ENCODE data around the gene AMZ1.

AMZ1 gene

GRCh38 chr7:2644562-2645273 lies 43.3 kb upstream of the AMZ1 start:
- Histone ChIP-seq H3K4me3 (ENCODE audit: low read length) (no peak overlapping the region), H3K36me3 (ENCODE audit: control insufficient read depth, insufficient read depth, low read length, severe bottlenecking) (peaks cover 16% of the 10 kb centered on the region)
- DNase-seq (ENCODE audit: low read depth), result no peak

DNA sequence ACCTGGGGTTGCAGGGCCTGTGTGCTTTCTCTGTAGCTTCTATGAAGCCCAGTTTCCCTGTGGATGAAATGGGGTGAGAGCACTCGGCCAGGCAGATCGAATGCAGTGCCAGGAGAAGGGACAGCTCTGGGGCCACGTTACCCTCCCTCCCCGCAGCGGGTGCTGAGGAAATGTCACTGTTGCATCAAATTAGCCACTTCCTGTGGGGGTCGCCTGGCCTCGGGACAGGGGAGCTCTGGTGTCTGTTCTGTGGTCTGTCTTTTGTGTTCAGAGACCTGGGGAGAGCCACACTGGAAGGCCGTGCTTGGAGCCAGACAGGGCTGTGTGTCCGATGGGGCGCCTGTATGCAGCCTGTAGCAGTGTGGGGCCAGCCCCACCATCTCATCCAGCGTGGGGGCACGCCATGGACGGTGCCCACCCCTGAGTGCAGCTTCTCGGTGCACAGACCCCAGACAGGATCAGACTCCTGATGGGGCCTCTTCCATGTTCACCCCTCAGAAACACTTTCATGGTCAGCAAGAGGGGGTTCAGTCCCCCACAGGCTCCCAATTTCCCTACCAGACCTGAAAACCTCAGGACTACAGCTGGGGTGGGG lies 42.6 kb upstream of the AMZ1 start:
- Histone ChIP-seq H3K4me3 (ENCODE audit: low read length) (no peak overlapping the region), H3K27me3 (replicated peaks; ENCODE audit: control insufficient read depth, insufficient read depth, low read length) (no peaks in the 10 kb centered on the region), H3K9me3 (ENCODE audit: control insufficient read depth, low read length) (no peaks in the 10 kb centered on the region), H3K4me1 (ENCODE audit: control insufficient read depth, insufficient read depth, low read length) (peaks cover 19% of the 10 kb centered on the region), H3K36me3 (ENCODE audit: control insufficient read depth, insufficient read depth, low read length, severe bottlenecking) (peaks cover 20% of the 10 kb centered on the region), H3K9ac (ENCODE audit: low read length) (no peak overlapping the region)
- DNase-seq (ENCODE audit: low read depth), result no peak

More at GRCh38 chr7:2644562-2645273, 43.3 kb upstream of the AMZ1 start:
- no peaks in the 10 kb centered on the region for H3K27me3 ChIP-seq (replicated peaks; ENCODE audit: control insufficient read depth, insufficient read depth, low read length)
- H3K9ac ChIP-seq (ENCODE audit: low read length), result no peak overlapping the region
- no peaks in the 10 kb centered on the region for H3K9me3 ChIP-seq (ENCODE audit: control insufficient read depth, low read length)
- H3K4me1 ChIP-seq (ENCODE audit: control insufficient read depth, insufficient read depth, low read length), result peaks cover 19% of the 10 kb centered on the region

DNA sequence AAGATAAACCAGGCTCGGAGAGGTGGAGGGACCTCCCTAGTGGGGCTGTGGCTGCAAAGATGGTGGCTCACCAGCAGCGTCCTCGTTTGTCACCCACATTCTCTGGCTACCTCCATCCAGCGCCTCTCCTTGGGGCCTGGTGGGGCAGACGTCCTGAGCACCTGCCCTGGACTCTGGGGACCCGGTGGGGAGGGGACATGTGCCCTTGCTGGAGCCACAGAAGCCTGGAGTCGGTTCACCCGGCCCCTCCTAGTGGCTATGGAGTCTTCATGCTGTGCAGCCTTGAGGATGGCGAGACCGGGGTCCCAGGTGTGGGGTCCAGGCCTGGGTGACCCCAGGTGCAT lies 41.7 kb upstream of the AMZ1 start:
- Histone ChIP-seq H3K4me3 (ENCODE audit: low read length) (no peak overlapping the region), H3K27me3 (replicated peaks; ENCODE audit: control insufficient read depth, insufficient read depth, low read length) (no peaks in the 10 kb centered on the region), H3K36me3 (ENCODE audit: control insufficient read depth, insufficient read depth, low read length, severe bottlenecking) (peaks cover 20% of the 10 kb centered on the region), H3K9ac (ENCODE audit: low read length) (no peak overlapping the region), H3K9me3 (ENCODE audit: control insufficient read depth, low read length) (no peaks in the 10 kb centered on the region), H3K4me1 (ENCODE audit: control insufficient read depth, insufficient read depth, low read length) (peaks cover 10% of the 10 kb centered on the region)
- DNase-seq (ENCODE audit: low read depth), result no peak

- Histone ChIP-seq H3K9me3 (ENCODE audit: control insufficient read depth, low read length) (no peaks in the 10 kb centered on the region), H3K9ac (ENCODE audit: low read length) (no peak overlapping the region), H3K4me1 (ENCODE audit: control insufficient read depth, insufficient read depth, low read length) (peaks cover 4% of the 10 kb centered on the region), H3K4me3 (ENCODE audit: low read length) (no peak overlapping the region), H3K36me3 (ENCODE audit: control insufficient read depth, insufficient read depth, low read length, severe bottlenecking) (peaks cover 24% of the 10 kb centered on the region), H3K27me3 (replicated peaks; ENCODE audit: control insufficient read depth, insufficient read depth, low read length) (no peaks in the 10 kb centered on the region)
- DNase-seq (ENCODE audit: low read depth), result no peak
Measured at GRCh38 chr7:2646680-2647571, 41.1 kb upstream of the AMZ1 start.

DNA sequence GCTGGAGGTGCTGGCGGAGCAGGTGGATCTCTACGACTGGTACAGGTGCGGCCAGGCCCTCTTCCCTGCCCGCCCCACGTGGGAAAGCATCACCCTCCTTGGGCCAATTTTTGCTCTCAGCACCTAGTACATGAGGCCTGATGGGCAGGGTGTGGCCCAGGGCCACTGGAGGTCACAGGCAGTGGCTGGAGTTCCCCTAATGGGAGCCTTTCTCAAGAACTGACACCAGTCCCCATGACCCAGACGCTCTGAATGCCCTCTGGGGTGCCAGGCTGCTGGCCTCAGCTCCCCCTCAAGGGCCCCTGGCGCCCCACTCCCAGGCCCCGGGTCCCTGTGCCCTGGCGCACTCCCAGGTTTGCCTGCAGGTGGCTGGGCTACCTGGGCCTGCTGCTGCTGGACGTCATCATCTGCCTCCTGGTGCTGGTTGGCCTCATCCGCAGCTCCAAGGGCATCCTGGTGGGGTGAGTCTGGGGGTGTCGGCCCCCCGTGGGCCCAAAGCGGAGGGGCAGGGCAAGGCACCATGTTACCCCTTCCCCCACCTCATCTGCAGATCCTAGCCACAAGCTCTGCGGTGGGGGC lies 40.3 kb upstream of the AMZ1 start:
- no peak overlapping the region for H3K4me3 ChIP-seq (ENCODE audit: low read length)
- H3K9ac ChIP-seq (ENCODE audit: low read length), result no peak overlapping the region
- H3K4me1 ChIP-seq (ENCODE audit: control insufficient read depth, insufficient read depth, low read length), result no peaks in the 10 kb centered on the region
- peaks cover 25% of the 10 kb centered on the region for H3K36me3 ChIP-seq (ENCODE audit: control insufficient read depth, insufficient read depth, low read length, severe bottlenecking)
- no peaks in the 10 kb centered on the region for H3K27me3 ChIP-seq (replicated peaks; ENCODE audit: control insufficient read depth, insufficient read depth, low read length)
- H3K9me3 ChIP-seq (ENCODE audit: control insufficient read depth, low read length), result no peaks in the 10 kb centered on the region
- DNase-seq (ENCODE audit: low read depth), result no peak

GRCh38 chr7:2649139-2649838 lies 38.7 kb upstream of the AMZ1 start:
- DNase-seq (ENCODE audit: low read depth), result no peak
- Histone ChIP-seq H3K4me1 (ENCODE audit: control insufficient read depth, insufficient read depth, low read length) (no peaks in the 10 kb centered on the region), H3K4me3 (ENCODE audit: low read length) (no peak overlapping the region), H3K9ac (ENCODE audit: low read length) (no peak overlapping the region), H3K27me3 (replicated peaks; ENCODE audit: control insufficient read depth, insufficient read depth, low read length) (no peaks in the 10 kb centered on the region), H3K36me3 (ENCODE audit: control insufficient read depth, insufficient read depth, low read length, severe bottlenecking) (peaks cover 25% of the 10 kb centered on the region), H3K9me3 (ENCODE audit: control insufficient read depth, low read length) (no peaks in the 10 kb centered on the region)

DNA sequence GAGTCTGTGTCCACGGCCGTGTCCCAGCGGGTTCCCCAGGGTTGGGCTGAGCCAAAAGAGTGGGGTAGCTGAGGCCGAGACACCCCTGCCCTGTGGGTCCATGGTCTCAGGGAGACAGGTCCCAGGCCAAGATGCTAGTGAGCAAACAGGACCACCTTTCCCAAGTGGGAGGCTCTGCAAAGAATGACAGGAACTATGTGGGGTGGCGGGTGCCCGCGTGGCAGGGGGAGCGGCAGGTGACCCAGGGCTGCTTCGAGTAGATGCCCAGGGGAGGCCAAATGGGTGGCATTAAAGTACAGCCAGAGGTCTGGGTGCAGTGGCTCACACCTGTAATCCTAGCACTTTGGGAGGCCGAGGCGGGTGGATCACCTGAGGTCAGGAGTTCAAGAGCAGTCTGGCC lies 38.0 kb upstream of the AMZ1 start:
- no peaks in the 10 kb centered on the region for H3K4me1 ChIP-seq (ENCODE audit: control insufficient read depth, insufficient read depth, low read length)
- H3K36me3 ChIP-seq (ENCODE audit: control insufficient read depth, insufficient read depth, low read length, severe bottlenecking), result peaks cover 25% of the 10 kb centered on the region
- H3K9me3 ChIP-seq (ENCODE audit: control insufficient read depth, low read length), result no peaks in the 10 kb centered on the region

DNA sequence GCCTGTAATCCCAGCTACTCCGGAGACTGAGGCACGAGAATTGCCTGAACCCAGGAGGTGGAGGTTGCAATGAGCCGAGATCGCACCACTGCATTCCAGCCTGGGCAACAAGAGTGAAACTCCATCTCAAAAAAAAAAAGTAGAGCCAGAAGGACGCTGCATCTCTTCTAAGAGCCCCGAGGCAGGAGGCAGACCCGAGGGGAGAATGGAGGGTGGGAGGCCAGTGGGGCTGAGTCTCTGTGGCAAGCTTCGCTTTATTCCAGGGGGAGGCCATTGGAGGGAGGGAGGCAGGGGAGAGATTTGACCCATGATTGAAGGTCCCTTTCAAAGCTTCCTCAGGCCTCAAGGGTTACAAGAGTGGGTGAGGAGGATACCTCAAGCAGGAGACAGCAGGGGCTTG lies 37.6 kb upstream of the AMZ1 start:
- H3K36me3 ChIP-seq (ENCODE audit: control insufficient read depth, insufficient read depth, low read length, severe bottlenecking), result peaks cover 25% of the 10 kb centered on the region
- H3K4me1 ChIP-seq (ENCODE audit: control insufficient read depth, insufficient read depth, low read length), result no peaks in the 10 kb centered on the region
- no peaks in the 10 kb centered on the region for H3K27me3 ChIP-seq (replicated peaks; ENCODE audit: control insufficient read depth, insufficient read depth, low read length)
- DNase-seq (ENCODE audit: low read depth), result no peak
- no peaks in the 10 kb centered on the region for H3K9me3 ChIP-seq (ENCODE audit: control insufficient read depth, low read length)
- H3K9ac ChIP-seq (ENCODE audit: low read length), result no peak overlapping the region
- no peak overlapping the region for H3K4me3 ChIP-seq (ENCODE audit: low read length)

More for the DNA sequence above, 38.0 kb upstream of the AMZ1 start:
- Histone ChIP-seq H3K9ac (ENCODE audit: low read length) (no peak overlapping the region), H3K27me3 (replicated peaks; ENCODE audit: control insufficient read depth, insufficient read depth, low read length) (no peaks in the 10 kb centered on the region), H3K4me3 (ENCODE audit: low read length) (no peak overlapping the region)
- DNase-seq (ENCODE audit: low read depth), result no peak

DNA sequence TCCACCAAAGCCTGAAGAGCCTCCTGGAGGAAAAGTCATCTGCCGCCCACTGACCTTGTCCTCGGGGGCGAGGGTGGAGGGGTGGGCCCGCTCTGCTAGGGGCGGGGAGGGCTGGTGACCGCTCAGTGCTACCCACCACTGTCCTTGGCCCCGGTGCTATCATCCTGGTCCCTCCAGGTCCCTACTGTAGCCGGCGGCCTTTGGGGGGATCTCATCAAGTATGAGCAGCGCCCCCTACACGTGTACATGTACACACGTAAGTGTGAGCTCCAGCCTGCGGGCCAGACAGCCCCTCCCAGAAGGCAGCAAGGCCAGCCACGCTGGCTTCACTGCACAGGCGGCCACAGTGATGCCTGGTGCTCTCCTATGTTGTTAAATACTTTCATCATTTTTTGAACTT lies 36.7 kb upstream of the AMZ1 start:
- Histone ChIP-seq H3K4me3 (ENCODE audit: low read length) (no peak overlapping the region), H3K27me3 (replicated peaks; ENCODE audit: control insufficient read depth, insufficient read depth, low read length) (no peaks in the 10 kb centered on the region), H3K4me1 (ENCODE audit: control insufficient read depth, insufficient read depth, low read length) (no peaks in the 10 kb centered on the region), H3K9ac (ENCODE audit: low read length) (no peak overlapping the region), H3K36me3 (ENCODE audit: control insufficient read depth, insufficient read depth, low read length, severe bottlenecking) (peaks cover 26% of the 10 kb centered on the region), H3K9me3 (ENCODE audit: control insufficient read depth, low read length) (no peaks in the 10 kb centered on the region)
- DNase-seq (ENCODE audit: low read depth), result no peak

DNA sequence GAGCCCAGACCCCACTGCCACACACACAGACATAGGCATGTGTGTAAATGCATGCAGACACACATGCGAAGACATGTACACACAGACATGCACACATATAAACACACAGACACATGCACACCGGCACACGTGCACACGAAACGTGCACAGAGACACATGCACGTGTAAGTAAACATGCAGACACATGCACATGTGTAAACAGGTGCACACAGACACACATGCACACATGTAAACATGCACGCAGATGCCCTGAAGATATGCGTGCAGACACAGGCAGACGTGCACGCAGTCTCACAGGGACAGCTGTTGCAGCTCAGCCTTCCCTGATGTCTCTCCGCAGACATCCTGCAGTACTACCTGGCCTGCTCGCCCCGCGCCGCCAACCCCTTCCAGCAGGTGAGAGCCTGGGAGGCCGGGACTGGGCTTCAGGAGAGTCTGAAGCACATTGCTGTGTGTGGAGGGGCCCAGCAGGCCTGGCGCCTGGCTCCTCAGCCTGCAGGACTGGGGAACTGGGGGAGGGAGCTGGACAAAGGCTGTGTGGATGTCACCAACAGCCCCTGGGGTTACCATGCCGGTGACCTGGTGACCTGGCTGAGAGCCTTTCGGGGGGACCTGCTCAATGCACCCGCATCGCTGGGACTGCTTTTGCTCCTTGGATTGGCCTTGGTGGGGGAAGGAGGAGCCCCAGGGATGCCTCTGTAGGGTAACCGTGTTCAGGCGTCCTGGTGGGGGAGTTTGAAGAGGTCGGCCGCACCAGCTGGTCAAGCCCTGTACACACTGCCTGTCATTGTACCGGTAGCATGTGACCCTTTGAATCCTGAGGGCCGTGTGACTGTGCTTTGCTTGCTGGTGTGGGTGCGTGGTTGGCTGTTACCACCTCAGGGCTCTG lies 35.9 kb upstream of the AMZ1 start:
- H3K9me3 ChIP-seq (ENCODE audit: control insufficient read depth, low read length), result no peaks in the 10 kb centered on the region
- DNase-seq (ENCODE audit: low read depth), result no peak
- H3K4me1 ChIP-seq (ENCODE audit: control insufficient read depth, insufficient read depth, low read length), result no peaks in the 10 kb centered on the region
- H3K36me3 ChIP-seq (ENCODE audit: control insufficient read depth, insufficient read depth, low read length, severe bottlenecking), result peaks cover 32% of the 10 kb centered on the region
- H3K9ac ChIP-seq (ENCODE audit: low read length), result no peak overlapping the region
- no peak overlapping the region for H3K4me3 ChIP-seq (ENCODE audit: low read length)
- no peaks in the 10 kb centered on the region for H3K27me3 ChIP-seq (replicated peaks; ENCODE audit: control insufficient read depth, insufficient read depth, low read length)

Measured in adipocyte (in vitro differentiated cells).